Activated T-cell treated with anti-CD3 and anti-CD28 coated beads, Interleukin-2, amount 50 U/mL, for 72 hours (primary cell): ENCODE data around the gene TLCD1. TPM values are rescaled to one million over a fixed set of nuclear protein-coding genes. Genes with fewer than 3 reads are reported as not detected.

Source experiments
- ATAC-seq, 2 donors: fragments of 150-1000 bp; cut with Tn5 transposase; replicated peaks in 1 of 2; 2 replicates each; pipeline ENCODE4 v1.10.0; 2021; ENCODE audit warnings: moderate library complexity in 2 of 2, mild to moderate bottlenecking in 1 of 2
- DNase-seq, 2 donors: peaks; one replicate each; pipeline ENCODE4 v3.0.0; 2021 to 2022; ENCODE audit warnings: mixed read lengths in 1 of 2
- H3K27ac Mint-ChIP-seq: one replicate; pipeline ENCODE4 v1.8.0; 2022; ENCODE audit warnings: mild to moderate bottlenecking, moderate library complexity, mixed read lengths
- H3K27me3 Mint-ChIP-seq: one replicate; pipeline ENCODE4 v1.8.0; 2022; ENCODE audit warnings: low read depth, mixed read lengths
- H3K36me3 Mint-ChIP-seq, 2 donors: one replicate each; pipeline ENCODE4 v1.8.0; 2022; ENCODE audit warnings: mixed read lengths in 2 of 2, mild to moderate bottlenecking in 1 of 2; ENCODE audit not compliant: insufficient read depth in 2 of 2
- H3K4me1 Mint-ChIP-seq: one replicate; pipeline ENCODE4 v1.8.0; 2022; ENCODE audit warnings: low read depth, mixed read lengths
- H3K4me3 Mint-ChIP-seq, 2 donors: one replicate each; pipeline ENCODE4 v1.8.0; 2022; ENCODE audit warnings: mild to moderate bottlenecking in 2 of 2, mixed read lengths in 2 of 2, moderate library complexity in 2 of 2
- H3K9me3 Mint-ChIP-seq, 2 donors: one replicate each; pipeline ENCODE4 v1.8.0; 2022; ENCODE audit warnings: mixed read lengths in 2 of 2
- total RNA-seq, 2 donors: library from RNA; stranded (reverse); gene quantifications; one replicate each; pipeline ENCODE4 v1.2.3, GENCODE V29; 2022

The TLCD1 gene
- total RNA-seq, 2 donors from 2014 or later: 5.2 to 9.0 TPM

DNA sequence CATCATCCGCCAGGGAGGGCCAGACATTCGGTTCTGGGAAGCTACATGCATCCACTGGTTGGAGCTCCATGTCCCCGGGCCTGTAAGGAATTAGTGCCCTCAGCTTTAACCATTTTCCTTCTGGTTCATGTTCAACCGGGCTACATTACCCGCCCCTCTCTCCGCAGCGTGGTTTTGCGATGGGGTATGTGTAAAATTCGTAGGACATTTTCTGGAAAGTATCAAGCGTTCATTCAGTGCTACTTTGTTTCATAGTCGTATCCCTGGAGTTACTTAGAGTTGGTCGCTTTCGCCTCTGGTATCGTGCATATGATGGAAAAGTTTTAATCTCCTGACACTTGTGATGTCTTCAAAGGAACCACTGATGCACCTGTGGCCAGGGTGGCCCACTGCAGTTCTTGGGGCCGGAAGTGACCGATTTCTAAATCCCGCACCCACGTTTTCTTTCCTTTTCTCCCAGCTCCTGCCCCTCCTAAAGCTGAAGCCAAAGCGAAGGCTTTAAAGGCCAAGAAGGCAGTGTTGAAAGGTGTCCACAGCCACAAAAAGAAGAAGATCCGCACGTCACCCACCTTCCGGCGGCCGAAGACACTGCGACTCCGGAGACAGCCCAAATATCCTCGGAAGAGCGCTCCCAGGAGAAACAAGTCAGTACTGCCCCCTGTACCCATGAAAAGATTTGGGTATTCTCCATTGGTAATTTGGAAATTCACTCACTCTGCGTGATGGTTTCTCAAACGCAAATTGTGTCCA is 5.6 kb downstream of the TLCD1 start:
- no peaks in the 10 kb centered on the region for H3K9me3 Mint-ChIP-seq
- peaks cover 18 to 30% of the 10 kb centered on the region in 2 donors for H3K36me3 Mint-ChIP-seq
- H3K27me3 Mint-ChIP-seq: peaks cover 6% of the 10 kb centered on the region
- ATAC-seq (peak in 1 of 2 donors; percentile 4), DNase-seq (peak; percentile 43 to 44)
- peak overlapping the region; percentile 96 to 99 for H3K4me3 Mint-ChIP-seq
- H3K27ac Mint-ChIP-seq: peak overlapping the region; percentile 93
- H3K4me1 Mint-ChIP-seq: peaks cover 65% of the 10 kb centered on the region

DNA sequence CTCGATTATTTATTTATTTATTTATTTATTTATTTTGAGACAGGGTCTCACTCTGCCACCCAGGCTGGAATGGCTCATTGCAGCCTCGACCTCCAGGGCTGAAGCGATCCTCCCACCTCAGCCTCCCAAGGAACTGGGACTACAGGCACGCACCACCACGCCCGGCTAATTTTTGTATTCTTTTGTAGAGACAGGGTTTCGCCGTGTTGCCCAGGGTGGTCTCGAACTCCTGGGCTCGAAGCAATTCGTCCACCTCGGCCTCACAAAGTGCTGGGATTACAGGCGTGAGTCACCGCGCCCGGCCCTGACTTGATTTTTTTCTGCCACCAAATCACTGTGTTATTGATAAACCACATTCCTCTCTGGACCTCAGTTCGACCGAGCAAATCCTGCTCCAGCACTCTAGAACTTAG is 7.0 kb downstream of the TLCD1 start:
- H3K27me3 Mint-ChIP-seq: peaks cover 6% of the 10 kb centered on the region
- H3K4me3 Mint-ChIP-seq: peak overlapping the region; percentile 96 to 99
- no peaks in the 10 kb centered on the region for H3K9me3 Mint-ChIP-seq
- H3K4me1 Mint-ChIP-seq: peaks cover 51% of the 10 kb centered on the region
- H3K27ac Mint-ChIP-seq: peak overlapping the region; percentile 93
- DNase-seq: no peak
- ATAC-seq: peak in 1 of 2 donors; percentile 1
- peaks cover 14 to 22% of the 10 kb centered on the region in 2 donors for H3K36me3 Mint-ChIP-seq

DNA sequence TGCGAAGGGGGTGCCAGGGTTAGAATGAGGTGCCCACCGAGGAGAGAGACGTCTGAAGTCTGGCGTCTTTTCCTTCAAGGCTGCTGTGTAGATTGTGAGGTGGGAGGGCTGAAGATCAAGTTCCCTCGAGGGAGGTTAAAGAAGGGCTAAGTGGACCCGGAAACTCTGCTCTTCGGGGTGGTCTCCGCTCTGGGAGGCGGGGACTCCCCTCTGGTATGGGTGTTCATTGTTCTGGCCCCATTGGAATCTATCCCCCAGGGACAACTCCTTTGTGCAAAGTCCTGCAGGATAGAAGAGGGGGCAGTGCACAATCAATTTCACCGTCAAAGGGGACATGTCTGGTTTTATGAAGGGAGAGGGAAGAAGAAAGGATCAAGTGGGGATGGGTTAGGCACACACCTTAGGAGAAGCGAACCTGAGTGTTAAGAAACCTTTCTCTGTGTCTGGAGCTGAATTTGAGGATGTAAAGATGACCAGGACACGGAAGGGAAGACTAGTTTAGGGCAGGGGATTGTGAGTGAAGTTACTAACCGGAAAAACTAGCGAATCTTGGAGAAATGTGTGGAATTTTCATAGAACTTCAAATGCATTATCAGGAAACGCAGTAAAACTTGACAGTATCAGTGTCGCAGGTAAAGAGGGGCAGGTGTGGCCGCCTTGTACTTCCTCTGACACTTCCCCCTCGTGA is 7.6 kb downstream of the TLCD1 start:
- no peak for ATAC-seq
- Mint-ChIP-seq H3K4me3 (peak overlapping the region; percentile 29 to 81), H3K36me3 (peaks cover 12 to 22% of the 10 kb centered on the region in 2 donors), H3K27ac (no peak overlapping the region), H3K4me1 (peaks cover 46% of the 10 kb centered on the region), H3K9me3 (no peaks in the 10 kb centered on the region), H3K27me3 (peaks cover 6% of the 10 kb centered on the region)
- DNase-seq: no peak

DNA sequence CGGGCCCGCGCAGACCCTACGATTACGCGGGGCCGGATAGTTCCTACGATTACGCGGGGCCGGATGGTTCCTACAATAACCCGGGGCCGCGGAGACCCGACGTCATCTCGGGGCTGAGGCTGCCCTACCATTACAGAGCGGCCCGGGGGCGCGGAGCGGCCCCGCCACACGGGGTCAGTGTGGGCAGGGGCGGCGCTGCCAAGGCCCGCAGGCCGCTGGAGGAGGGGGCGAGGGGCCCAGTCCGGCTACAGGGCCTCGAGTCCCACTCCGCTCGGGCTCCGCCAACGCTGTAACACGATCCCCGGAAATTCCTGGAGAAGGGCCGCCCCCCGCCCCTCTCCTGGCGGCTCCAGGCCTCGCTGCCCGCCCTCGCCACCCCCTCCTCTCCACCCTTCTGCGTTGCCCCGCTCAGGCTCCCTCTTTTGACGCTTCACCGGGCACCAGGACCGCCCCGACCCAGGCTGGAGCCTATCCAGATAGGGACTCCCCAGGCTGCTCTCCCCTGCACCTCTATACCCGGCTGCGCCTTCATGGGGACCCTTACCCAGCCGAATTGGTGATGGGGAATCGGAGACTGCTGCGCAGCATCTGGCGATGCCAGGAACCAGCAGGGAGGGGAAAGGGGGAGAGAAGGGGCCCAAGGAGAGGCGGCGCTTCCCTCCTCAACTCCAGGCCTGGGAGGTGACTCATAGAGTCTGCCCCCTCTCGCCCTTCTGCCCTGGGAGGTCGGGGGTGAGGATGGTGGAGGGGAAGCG is 8.3 kb downstream of the TLCD1 start, which contains the start of gene RAB34:
RAB34 (minus strand) TSS at position 291 of the 755 bp plus-strand sequence. CDS start 602 bp downstream, outside the sequence.
- H3K27me3 Mint-ChIP-seq: peaks cover 6% of the 10 kb centered on the region
- peaks cover 12 to 22% of the 10 kb centered on the region in 2 donors for H3K36me3 Mint-ChIP-seq
- DNase-seq: peak; percentile 35 to 55
- H3K9me3 Mint-ChIP-seq: no peaks in the 10 kb centered on the region
- peak within 1 kb of the TSS; percentile 29 to 81 for H3K4me3 Mint-ChIP-seq
- ATAC-seq: peak in 1 of 2 donors; percentile 15
- H3K27ac Mint-ChIP-seq: no peak within 1 kb of the TSS
- H3K4me1 Mint-ChIP-seq: peaks cover 41% of the 10 kb centered on the region

DNA sequence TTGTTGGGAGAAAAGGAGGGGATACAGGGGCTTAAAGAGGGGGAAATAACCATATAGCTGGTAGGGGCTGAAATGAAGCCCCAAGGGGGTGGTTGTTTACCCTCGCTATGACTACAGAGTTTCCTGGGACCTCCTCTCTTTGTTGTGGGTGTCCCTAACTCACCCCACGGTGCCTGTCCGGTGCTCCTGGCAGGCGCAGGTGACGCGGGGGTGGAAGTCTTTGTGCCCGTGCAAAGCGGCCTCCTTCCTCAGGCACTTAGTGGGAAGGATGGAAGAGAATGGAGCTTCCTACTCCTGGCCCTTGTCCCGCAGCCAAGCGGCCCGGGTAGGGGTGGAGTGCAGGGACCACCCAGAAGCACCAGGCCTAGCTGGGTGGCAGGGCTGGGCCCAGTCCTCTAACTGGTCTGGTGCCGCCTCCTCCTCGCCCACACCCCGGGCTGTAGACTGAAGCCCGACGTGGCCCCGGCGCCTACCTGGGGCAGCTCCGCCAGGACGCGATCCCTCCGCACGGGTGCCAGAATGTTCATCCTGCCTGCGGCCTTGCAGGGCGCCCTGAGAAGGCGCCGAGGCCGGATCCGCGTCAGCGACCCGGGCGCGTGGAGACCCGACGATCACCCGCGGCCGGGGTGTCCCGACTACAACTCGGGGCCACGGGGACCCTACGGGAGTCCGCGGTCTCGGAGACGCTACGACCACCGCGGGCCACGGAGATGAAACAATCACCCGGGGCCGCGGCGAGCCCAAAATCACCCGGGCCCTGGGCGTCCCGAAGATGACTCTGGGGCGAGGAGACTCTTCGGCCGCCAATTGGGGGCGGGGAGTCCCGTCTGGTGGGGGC is 9.1 kb downstream of the TLCD1 start:
- Mint-ChIP-seq H3K36me3 (peaks cover 12 to 16% of the 10 kb centered on the region in 2 donors), H3K9me3 (no peaks in the 10 kb centered on the region), H3K27me3 (peaks cover 6% of the 10 kb centered on the region), H3K27ac (no peak overlapping the region), H3K4me3 (peak overlapping the region in 1 of 2 donors; percentile 65), H3K4me1 (peaks cover 41% of the 10 kb centered on the region)
- DNase-seq (peak in 1 of 2 donors; percentile 22), ATAC-seq (no peak)

DNA sequence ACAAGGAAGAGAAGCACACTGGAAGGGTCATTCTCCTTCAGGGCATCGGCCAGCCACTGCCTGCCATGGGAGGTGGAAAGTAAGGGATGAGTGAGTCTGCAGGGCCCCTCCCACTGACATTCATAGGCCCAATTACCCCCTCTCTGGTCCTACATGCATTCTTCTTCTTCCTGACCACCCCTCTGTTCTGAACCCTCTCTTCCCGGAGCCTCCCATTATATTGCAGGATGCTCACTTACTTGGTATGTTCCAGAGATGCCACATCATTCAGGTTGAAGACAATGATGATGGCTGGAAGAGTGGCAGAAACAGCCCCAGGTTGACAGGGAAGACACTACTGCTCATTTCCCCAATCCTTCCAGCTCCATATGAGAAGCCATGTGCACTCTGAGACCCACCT is 10.8 kb downstream of the TLCD1 start:
- H3K9me3 Mint-ChIP-seq: no peaks in the 10 kb centered on the region
- DNase-seq (no peak), ATAC-seq (no peak)
- H3K4me1 Mint-ChIP-seq: peaks cover 39% of the 10 kb centered on the region
- H3K27ac Mint-ChIP-seq: no peak overlapping the region
- peaks cover 6% of the 10 kb centered on the region for H3K27me3 Mint-ChIP-seq
- H3K4me3 Mint-ChIP-seq: no peak overlapping the region
- H3K36me3 Mint-ChIP-seq: peaks cover 4 to 5% of the 10 kb centered on the region in 2 donors

DNA sequence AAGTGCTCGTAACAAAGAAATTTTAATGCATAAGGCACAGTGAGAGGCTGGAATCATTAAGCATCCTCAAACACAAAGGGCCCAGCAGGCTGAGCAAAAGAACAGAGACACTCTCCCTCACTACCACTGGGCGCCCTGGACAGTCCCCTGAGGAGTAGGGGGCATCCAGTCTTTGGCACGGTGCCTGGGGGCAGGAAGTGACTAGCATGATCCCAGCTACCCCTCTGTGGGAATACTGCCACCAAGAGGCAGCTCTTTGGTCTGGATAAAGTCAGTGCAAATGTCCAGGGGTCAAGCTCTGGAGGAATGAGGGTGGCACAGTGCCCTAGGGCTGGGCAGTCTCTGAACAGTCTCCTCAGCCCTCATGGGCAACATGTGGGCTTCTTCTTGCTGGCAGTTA is 11.8 kb downstream of the TLCD1 start:
- Mint-ChIP-seq H3K36me3 (no peaks in the 10 kb centered on the region), H3K4me1 (peaks cover 36% of the 10 kb centered on the region), H3K9me3 (no peaks in the 10 kb centered on the region), H3K4me3 (no peak overlapping the region), H3K27ac (no peak overlapping the region), H3K27me3 (peaks cover 6% of the 10 kb centered on the region)
- ATAC-seq: no peak
- no peak for DNase-seq

DNA sequence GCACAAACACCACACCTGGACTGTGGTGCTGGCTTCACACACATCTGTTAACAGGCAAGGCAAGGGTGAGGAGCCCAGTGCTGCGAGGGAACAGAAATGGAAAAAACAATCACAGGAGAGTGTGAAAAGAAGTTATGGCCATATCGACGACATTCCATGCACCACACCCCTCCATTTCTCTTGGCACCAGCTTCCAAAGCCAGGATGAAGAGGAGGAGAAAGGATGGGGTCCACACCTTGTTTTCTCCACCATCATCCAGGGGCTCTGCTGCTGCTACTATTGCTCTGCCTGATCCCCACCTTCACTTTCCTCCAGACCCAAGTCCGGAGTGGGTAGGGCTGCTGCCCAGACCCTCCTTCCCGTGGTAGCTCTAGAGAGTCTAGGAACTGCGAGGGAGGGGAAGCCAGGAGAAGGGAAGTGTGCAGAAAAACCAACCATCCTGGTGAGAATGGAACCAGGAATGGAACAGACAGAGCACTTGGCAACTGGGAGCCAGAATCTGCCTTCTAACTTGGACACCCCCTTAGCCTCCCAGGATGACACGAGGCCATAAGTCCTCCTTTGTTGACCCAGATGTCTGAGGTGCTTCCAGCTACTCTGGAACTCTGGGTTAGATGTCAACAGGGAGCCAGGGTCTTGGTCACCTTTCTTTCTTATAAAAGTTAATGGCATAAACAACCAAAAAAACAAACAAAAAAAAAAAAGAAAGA is 13.2 kb downstream of the TLCD1 start:
- DNase-seq: no peak
- Mint-ChIP-seq H3K4me1 (peaks cover 24% of the 10 kb centered on the region), H3K27ac (no peak overlapping the region), H3K27me3 (no peaks in the 10 kb centered on the region), H3K9me3 (no peaks in the 10 kb centered on the region), H3K4me3 (peak overlapping the region; percentile 94 to 96), H3K36me3 (peaks cover 0 to 2% of the 10 kb centered on the region in 2 donors)
- no peak for ATAC-seq

DNA sequence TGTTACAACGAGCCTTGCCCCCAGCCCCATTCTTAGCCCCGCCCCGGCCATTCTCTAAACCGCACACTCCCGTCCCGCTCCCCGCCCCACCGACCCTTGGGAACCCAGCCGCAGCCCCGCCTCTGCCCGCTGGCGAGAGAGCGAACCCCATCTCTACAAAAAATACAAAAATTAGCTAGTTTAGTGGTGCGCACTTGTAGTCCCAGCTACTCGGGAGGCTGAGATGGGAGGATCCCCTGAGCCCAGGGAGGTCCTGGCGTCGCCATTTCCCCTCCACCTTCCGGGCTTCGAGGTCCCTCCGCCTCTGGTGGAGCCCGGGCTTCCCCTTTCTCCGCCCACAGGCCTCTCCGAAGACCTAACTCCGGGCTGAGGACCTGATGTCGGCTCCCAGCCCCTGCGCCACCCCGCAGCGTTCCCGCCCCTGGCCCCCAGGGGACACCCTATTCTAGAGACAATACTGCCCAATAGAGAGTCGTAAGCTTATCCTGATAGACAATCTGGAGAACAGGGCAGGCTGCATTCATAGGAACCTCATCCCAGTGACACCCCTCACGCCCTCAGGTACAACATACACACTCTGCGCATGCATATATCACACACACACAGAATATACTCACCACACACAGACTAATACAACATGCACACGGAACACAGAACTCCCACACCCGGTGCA is 13.9 kb downstream of the TLCD1 start:
- ATAC-seq (peak; percentile 44 to 47), DNase-seq (peak; percentile 75 to 81)
- H3K9me3 Mint-ChIP-seq: no peaks in the 10 kb centered on the region
- peaks cover 23% of the 10 kb centered on the region for H3K4me1 Mint-ChIP-seq
- no peaks in the 10 kb centered on the region for H3K27me3 Mint-ChIP-seq
- H3K36me3 Mint-ChIP-seq: peaks cover 2% of the 10 kb centered on the region in 2 donors
- H3K27ac Mint-ChIP-seq: peak overlapping the region; percentile 91
- H3K4me3 Mint-ChIP-seq: peak overlapping the region; percentile 94 to 96

DNA sequence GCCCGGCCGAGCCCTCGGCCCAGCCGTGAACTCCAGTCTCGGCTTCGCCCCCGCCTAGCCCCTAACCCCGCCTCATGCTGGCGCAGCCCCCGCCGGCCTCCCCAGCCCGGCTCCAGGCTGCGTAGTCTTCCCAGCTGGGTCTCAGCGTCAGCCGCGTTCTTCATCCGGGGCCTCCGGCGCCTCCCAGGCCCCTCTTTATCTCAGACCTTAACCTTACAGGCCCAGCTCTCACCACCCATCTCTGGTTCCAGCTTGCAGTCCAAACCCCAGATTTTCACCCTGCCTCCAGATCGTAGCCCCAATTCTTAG is 14.4 kb downstream of the TLCD1 start, which contains the start of gene PROCA1:
PROCA1 (minus strand) TSS at position 166 of the 309 bp plus-strand sequence. CDS start 228 bp downstream, outside the sequence.
- Mint-ChIP-seq H3K9me3 (no peaks in the 10 kb centered on the region), H3K27ac (peak within 1 kb of the TSS; percentile 91), H3K36me3 (peaks cover 2% of the 10 kb centered on the region in 2 donors), H3K27me3 (no peaks in the 10 kb centered on the region), H3K4me1 (peaks cover 23% of the 10 kb centered on the region), H3K4me3 (peak within 1 kb of the TSS; percentile 94 to 96)
- peak; percentile 34 to 38 for ATAC-seq
- DNase-seq: peak in 1 of 2 donors; percentile 44

DNA sequence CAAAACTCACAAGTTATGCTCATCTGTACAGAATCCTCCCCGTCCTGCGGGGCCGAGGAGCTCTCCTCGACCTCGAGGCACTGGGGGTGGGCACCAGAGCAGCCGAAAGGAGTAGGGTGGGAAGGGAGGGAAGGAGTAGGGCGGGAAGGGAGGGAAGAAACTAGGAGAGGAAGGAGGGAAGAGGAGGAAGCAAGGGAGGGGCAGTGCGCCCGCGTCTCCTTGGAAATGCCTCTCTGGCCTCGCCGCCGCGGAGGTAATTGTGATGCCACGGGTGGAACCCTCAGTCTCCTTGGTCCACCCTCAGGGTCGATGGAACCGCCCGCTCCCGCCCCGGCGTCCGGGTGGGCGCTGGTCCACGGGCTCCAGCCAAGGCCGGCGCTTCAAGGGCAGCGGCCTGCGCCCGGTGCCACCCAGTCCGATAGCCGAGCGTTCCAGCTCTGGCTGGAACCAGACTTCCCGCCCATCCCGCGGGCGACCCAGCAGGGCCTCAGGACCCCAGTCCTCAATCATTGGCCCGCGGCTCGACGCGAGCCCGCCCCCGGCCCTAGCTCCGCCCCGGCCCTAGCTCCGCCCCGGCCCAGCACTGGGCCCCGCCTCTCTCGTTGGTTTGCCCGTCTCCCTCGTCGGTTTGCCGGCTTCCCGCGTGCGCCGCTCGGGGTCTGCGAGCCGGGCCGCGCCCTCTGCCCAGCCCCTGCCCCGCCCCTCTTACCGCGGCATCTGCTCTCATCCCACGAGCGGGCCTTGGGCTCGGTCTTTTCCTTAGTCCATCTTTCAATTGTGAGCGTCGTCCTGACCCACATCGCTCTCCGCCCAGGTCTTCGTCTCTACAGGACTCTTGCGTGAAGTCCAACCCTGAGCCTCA is 14.9 kb downstream of the TLCD1 start:
- ATAC-seq: peak; percentile 91
- H3K4me3 Mint-ChIP-seq: peak overlapping the region; percentile 94 to 96
- H3K27ac Mint-ChIP-seq: peak overlapping the region; percentile 91
- H3K4me1 Mint-ChIP-seq: peaks cover 23% of the 10 kb centered on the region
- DNase-seq: peak; percentile 93 to 96
- H3K27me3 Mint-ChIP-seq: no peaks in the 10 kb centered on the region
- no peaks in the 10 kb centered on the region for H3K9me3 Mint-ChIP-seq
- H3K36me3 Mint-ChIP-seq: peaks cover 2% of the 10 kb centered on the region in 2 donors
